ENCODE measurements around the gene ARHGAP29. TPM values are rescaled to one million over a fixed set of nuclear protein-coding genes. Genes with fewer than 3 reads are reported as not detected.

ARHGAP29 gene
- total and polyA plus RNA-seq, 10 of the 15 experiments (the other 5 are each of a cell fraction or from before 2014, with no cell fraction given): under 0.01 to 0.43 (median 0.10) TPM; not detected in 4

- POLR2A ChIA-PET: no interaction called here
- Histone ChIP-seq H3K9me3 (replicated peaks; ENCODE audit: control insufficient read depth, insufficient read depth, low read length) (no peaks in the 10 kb centered on the region), H2AFZ (ENCODE audit: control insufficient read depth, low read depth, low read length) (no peak overlapping the region), H3K36me3 (ENCODE audit: control insufficient read depth in 2 of 2, insufficient read depth in 2 of 2, low read length in 1 of 2) (no peaks in the 10 kb centered on the region), H3K27ac (ENCODE audit: control insufficient read depth, insufficient read depth) (no peak overlapping the region), H3K4me2 (ENCODE audit: control insufficient read depth, insufficient read depth) (no peak overlapping the region), H3K27me3 (replicated peaks in 1 of 2; ENCODE audit: control insufficient read depth in 2 of 2, insufficient read depth in 2 of 2, low read length in 1 of 2) (no peaks in the 10 kb centered on the region), H3K4me1 (ENCODE audit: control insufficient read depth, insufficient read depth, low read length) (no peaks in the 10 kb centered on the region), H3K9ac (ENCODE audit: control insufficient read depth, insufficient read depth, low read length) (no peak overlapping the region), H3K79me2 (ENCODE audit: control insufficient read depth, insufficient read depth, low read length) (no peaks in the 10 kb centered on the region), H3K4me3 (no peak overlapping the region), H4K20me1 (ENCODE audit: control insufficient read depth, insufficient read depth) (no peaks in the 10 kb centered on the region)
- intact Hi-C loops (cut with micrococcal nuclease; ENCODE audit: unreplicated experiment): no loop called here
- RAD21 ChIA-PET (ENCODE audit: unreplicated experiment): no interaction called here
- no peak for ATAC-seq
- FAIRE-seq: no peak
- SMC1A ChIA-PET (ENCODE audit: uncharacterized antibody, unreplicated experiment): no interaction called here
- CTCF ChIA-PET: no interaction called here
- BruUV-seq (replicated peaks): no TSS peak
- DNase-seq (ENCODE audit: low read depth, low spot score): no peak
- no peak for TF ChIP-seq NBN (IDR thresholded peaks at IDR 0.05)
- TF ChIP-seq MTA3 (IDR thresholded peaks at IDR 0.05; ENCODE audit: borderline replicate concordance, low read length): no peak
- TF ChIP-seq PKNOX1 (IDR thresholded peaks at IDR 0.05): no peak
- no peak for TF ChIP-seq RB1 (IDR thresholded peaks at IDR 0.05; ENCODE audit: borderline replicate concordance)
- no peak for TF ChIP-seq TBL1XR1 (IDR thresholded peaks at IDR 0.05; ENCODE audit: low read depth, low read length)
- TF ChIP-seq CBX3 (IDR thresholded peaks at IDR 0.05; ENCODE audit: borderline replicate concordance, low read depth): no peak
- TF ChIP-seq EGR1 (IDR thresholded peaks at IDR 0.05; ENCODE audit: borderline replicate concordance in 1 of 2, low read depth in 2 of 2, low read length in 2 of 2): no peak
- TF ChIP-seq, protein P1, sequence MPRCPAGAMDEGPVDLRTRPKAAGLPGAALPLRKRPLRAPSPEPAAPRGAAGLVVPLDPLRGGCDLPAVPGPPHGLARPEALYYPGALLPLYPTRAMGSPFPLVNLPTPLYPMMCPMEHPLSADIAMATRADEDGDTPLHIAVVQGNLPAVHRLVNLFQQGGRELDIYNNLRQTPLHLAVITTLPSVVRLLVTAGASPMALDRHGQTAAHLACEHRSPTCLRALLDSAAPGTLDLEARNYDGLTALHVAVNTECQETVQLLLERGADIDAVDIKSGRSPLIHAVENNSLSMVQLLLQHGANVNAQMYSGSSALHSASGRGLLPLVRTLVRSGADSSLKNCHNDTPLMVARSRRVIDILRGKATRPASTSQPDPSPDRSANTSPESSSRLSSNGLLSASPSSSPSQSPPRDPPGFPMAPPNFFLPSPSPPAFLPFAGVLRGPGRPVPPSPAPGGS (IDR thresholded peaks at IDR 0.05; ENCODE audit: borderline replicate concordance, insufficient read depth, low read depth, low read length, poor library complexity, severe bottlenecking): no peak
- TF ChIP-seq MYC (IDR thresholded peaks at IDR 0.05; ENCODE audit: insufficient read depth, insufficient read length, insufficient replicate concordance, low read length, severe bottlenecking): no peak
- no peak for TF ChIP-seq SUZ12 (IDR thresholded peaks at IDR 0.05; ENCODE audit: unreplicated experiment)
- TF ChIP-seq MTA2 (IDR thresholded peaks at IDR 0.05; ENCODE audit: low read depth): no peak
- no peak for TF ChIP-seq HCFC1 (IDR thresholded peaks at IDR 0.05; ENCODE audit: low read length)
- no peak for TF ChIP-seq PAX5 (IDR thresholded peaks at IDR 0.05; ENCODE audit: borderline replicate concordance, low read depth, low read length)
- TF ChIP-seq, protein P2, sequence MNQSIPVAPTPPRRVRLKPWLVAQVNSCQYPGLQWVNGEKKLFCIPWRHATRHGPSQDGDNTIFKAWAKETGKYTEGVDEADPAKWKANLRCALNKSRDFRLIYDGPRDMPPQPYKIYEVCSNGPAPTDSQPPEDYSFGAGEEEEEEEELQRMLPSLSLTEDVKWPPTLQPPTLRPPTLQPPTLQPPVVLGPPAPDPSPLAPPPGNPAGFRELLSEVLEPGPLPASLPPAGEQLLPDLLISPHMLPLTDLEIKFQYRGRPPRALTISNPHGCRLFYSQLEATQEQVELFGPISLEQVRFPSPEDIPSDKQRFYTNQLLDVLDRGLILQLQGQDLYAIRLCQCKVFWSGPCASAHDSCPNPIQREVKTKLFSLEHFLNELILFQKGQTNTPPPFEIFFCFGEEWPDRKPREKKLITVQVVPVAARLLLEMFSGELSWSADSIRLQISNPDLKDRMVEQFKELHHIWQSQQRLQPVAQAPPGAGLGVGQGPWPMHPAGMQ (IDR thresholded peaks at IDR 0.05; ENCODE audit: borderline replicate concordance): no peak
- TF ChIP-seq BRCA1 (IDR thresholded peaks at IDR 0.05; ENCODE audit: low read depth, low read length): no peak
- no peak for TF ChIP-seq RELA (IDR thresholded peaks at IDR 0.05; ENCODE audit: borderline replicate concordance, partially characterized antibody)
- TF ChIP-seq KLF5 (IDR thresholded peaks at IDR 0.05; ENCODE audit: partially characterized antibody): no peak
- no peak for TF ChIP-seq EZH2 (IDR thresholded peaks at IDR 0.05; ENCODE audit: borderline replicate concordance, control insufficient read depth, low read depth, low read length)
- WGBS (ENCODE audit: insufficient coverage, insufficient replicate concordance, low lambda C conversion rate, missing lambda C conversion rate): 0% methylated on average over 1 of the region's 1 CpG
- in situ Hi-C loops (cut with MboI): no loop called here
These were observed 27.4 kb downstream of the ARHGAP29 start for GRCh38 chr1:94209982-94210381.

Measured in GM12878 (cell line).